ENCODE results near the gene PGF. TPM values are rescaled to one million over a fixed set of nuclear protein-coding genes. Genes with fewer than 3 reads are reported as not detected.

The PGF gene
- total and polyA plus RNA-seq, 4 donors = 0.61 to 4.5 (median 1.8) TPM

GRCh38 chr14:74896400-74896799, 59.0 kb downstream of the PGF start:
- TF ChIP-seq, protein P1, sequence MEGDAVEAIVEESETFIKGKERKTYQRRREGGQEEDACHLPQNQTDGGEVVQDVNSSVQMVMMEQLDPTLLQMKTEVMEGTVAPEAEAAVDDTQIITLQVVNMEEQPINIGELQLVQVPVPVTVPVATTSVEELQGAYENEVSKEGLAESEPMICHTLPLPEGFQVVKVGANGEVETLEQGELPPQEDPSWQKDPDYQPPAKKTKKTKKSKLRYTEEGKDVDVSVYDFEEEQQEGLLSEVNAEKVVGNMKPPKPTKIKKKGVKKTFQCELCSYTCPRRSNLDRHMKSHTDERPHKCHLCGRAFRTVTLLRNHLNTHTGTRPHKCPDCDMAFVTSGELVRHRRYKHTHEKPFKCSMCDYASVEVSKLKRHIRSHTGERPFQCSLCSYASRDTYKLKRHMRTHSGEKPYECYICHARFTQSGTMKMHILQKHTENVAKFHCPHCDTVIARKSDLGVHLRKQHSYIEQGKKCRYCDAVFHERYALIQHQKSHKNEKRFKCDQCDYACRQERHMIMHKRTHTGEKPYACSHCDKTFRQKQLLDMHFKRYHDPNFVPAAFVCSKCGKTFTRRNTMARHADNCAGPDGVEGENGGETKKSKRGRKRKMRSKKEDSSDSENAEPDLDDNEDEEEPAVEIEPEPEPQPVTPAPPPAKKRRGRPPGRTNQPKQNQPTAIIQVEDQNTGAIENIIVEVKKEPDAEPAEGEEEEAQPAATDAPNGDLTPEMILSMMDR (IDR thresholded peaks at IDR 0.05; ENCODE audit: low read depth, low read length, missing input control) = no peak
- TF ChIP-seq SP1 (IDR thresholded peaks at IDR 0.05) (no peak), RXRA (IDR thresholded peaks at IDR 0.05) (no peak), FOXA1 (IDR thresholded peaks at IDR 0.05) (no peak), NR2F2 (IDR thresholded peaks at IDR 0.05) (no peak), ATF3 (IDR thresholded peaks at IDR 0.05) (no peak), RAD21 (IDR thresholded peaks at IDR 0.05) (no peak), TAF1 (conservative IDR thresholded peaks at IDR 0.05) (no peak), FOXA2 (IDR thresholded peaks at IDR 0.05) (no peak), GABPA (IDR thresholded peaks at IDR 0.05 in 1 of 2, conservative IDR thresholded peaks at IDR 0.05 in 1 of 2) (no peak)
- TF ChIP-seq, protein P2, sequence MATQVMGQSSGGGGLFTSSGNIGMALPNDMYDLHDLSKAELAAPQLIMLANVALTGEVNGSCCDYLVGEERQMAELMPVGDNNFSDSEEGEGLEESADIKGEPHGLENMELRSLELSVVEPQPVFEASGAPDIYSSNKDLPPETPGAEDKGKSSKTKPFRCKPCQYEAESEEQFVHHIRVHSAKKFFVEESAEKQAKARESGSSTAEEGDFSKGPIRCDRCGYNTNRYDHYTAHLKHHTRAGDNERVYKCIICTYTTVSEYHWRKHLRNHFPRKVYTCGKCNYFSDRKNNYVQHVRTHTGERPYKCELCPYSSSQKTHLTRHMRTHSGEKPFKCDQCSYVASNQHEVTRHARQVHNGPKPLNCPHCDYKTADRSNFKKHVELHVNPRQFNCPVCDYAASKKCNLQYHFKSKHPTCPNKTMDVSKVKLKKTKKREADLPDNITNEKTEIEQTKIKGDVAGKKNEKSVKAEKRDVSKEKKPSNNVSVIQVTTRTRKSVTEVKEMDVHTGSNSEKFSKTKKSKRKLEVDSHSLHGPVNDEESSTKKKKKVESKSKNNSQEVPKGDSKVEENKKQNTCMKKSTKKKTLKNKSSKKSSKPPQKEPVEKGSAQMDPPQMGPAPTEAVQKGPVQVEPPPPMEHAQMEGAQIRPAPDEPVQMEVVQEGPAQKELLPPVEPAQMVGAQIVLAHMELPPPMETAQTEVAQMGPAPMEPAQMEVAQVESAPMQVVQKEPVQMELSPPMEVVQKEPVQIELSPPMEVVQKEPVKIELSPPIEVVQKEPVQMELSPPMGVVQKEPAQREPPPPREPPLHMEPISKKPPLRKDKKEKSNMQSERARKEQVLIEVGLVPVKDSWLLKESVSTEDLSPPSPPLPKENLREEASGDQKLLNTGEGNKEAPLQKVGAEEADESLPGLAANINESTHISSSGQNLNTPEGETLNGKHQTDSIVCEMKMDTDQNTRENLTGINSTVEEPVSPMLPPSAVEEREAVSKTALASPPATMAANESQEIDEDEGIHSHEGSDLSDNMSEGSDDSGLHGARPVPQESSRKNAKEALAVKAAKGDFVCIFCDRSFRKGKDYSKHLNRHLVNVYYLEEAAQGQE (IDR thresholded peaks at IDR 0.05) = no peak
- TF ChIP-seq, protein P3, sequence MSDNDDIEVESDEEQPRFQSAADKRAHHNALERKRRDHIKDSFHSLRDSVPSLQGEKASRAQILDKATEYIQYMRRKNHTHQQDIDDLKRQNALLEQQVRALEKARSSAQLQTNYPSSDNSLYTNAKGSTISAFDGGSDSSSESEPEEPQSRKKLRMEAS (IDR thresholded peaks at IDR 0.05) = no peak
- Histone ChIP-seq H3K36me3 (ENCODE audit: control insufficient read depth in 4 of 4, insufficient read depth in 3 of 4, low read depth in 1 of 4, low read length in 3 of 4) (peaks cover 10 to 86% (median 67%) of the 10 kb centered on the region in 4 donors), H3K27me3 (ENCODE audit: control insufficient read depth in 4 of 4, insufficient read depth in 4 of 4, low read length in 3 of 4) (no peaks in the 10 kb centered on the region), H3K4me1 (ENCODE audit: control insufficient read depth in 4 of 4, insufficient read depth in 4 of 4, low read length in 3 of 4) (peaks cover 4 to 21% (median 12%) of the 10 kb centered on the region in 4 donors), H3K27ac (ENCODE audit: low read depth in 1 of 2, low read length in 2 of 2) (no peak overlapping the region), H3K9me3 (ENCODE audit: control insufficient read depth in 4 of 4, low read length in 3 of 4) (no peaks in the 10 kb centered on the region), H3K9ac (ENCODE audit: low read depth in 1 of 2, low read length in 2 of 2) (no peak overlapping the region), H3K4me3 (ENCODE audit: low read depth in 1 of 3, low read length in 3 of 3) (no peak overlapping the region)
- no peak for DNase-seq (ENCODE audit: low spot score)
- WGBS = 91% methylated on average over 3 of the region's 3 CpGs

GRCh38 chr14:74893614-74894091, 61.7 kb downstream of the PGF start:
- Histone ChIP-seq H3K9me3 (ENCODE audit: control insufficient read depth in 4 of 4, low read length in 3 of 4) (no peaks in the 10 kb centered on the region), H3K4me3 (ENCODE audit: low read depth in 1 of 3, low read length in 3 of 3) (no peak overlapping the region), H3K36me3 (ENCODE audit: control insufficient read depth in 4 of 4, insufficient read depth in 3 of 4, low read depth in 1 of 4, low read length in 3 of 4) (peaks cover 6 to 74% (median 56%) of the 10 kb centered on the region in 4 donors), H3K27ac (ENCODE audit: low read depth in 1 of 2, low read length in 2 of 2) (no peak overlapping the region), H3K9ac (ENCODE audit: low read depth in 1 of 2, low read length in 2 of 2) (no peak overlapping the region), H3K27me3 (ENCODE audit: control insufficient read depth in 4 of 4, insufficient read depth in 4 of 4, low read length in 3 of 4) (no peaks in the 10 kb centered on the region), H3K4me1 (ENCODE audit: control insufficient read depth in 4 of 4, insufficient read depth in 4 of 4, low read length in 3 of 4) (peaks cover 4 to 20% (median 8%) of the 10 kb centered on the region in 4 donors)
- WGBS = 66% methylated on average over 4 of the region's 4 CpGs
- no peak for DNase-seq (ENCODE audit: low spot score)
- TF ChIP-seq FOXA1 (IDR thresholded peaks at IDR 0.05) (no peak), FOXA2 (IDR thresholded peaks at IDR 0.05) (no peak), SP1 (IDR thresholded peaks at IDR 0.05) (no peak), RAD21 (IDR thresholded peaks at IDR 0.05) (no peak), HNF4A (conservative IDR thresholded peaks at IDR 0.05) (no peak), YY1 (IDR thresholded peaks at IDR 0.05) (no peak), JUND (IDR thresholded peaks at IDR 0.05) (no peak), RXRA (IDR thresholded peaks at IDR 0.05) (no peak), ATF3 (IDR thresholded peaks at IDR 0.05) (no peak), EGR1 (IDR thresholded peaks at IDR 0.05; ENCODE audit: low read depth in 2 of 2) (no peak)
- TF ChIP-seq, protein P2 (IDR thresholded peaks at IDR 0.05) = no peak
- TF ChIP-seq, protein P4, sequence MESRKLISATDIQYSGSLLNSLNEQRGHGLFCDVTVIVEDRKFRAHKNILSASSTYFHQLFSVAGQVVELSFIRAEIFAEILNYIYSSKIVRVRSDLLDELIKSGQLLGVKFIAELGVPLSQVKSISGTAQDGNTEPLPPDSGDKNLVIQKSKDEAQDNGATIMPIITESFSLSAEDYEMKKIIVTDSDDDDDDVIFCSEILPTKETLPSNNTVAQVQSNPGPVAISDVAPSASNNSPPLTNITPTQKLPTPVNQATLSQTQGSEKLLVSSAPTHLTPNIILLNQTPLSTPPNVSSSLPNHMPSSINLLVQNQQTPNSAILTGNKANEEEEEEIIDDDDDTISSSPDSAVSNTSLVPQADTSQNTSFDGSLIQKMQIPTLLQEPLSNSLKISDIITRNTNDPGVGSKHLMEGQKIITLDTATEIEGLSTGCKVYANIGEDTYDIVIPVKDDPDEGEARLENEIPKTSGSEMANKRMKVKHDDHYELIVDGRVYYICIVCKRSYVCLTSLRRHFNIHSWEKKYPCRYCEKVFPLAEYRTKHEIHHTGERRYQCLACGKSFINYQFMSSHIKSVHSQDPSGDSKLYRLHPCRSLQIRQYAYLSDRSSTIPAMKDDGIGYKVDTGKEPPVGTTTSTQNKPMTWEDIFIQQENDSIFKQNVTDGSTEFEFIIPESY (IDR thresholded peaks at IDR 0.05) = no peak
- TF ChIP-seq, protein P1 (IDR thresholded peaks at IDR 0.05; ENCODE audit: low read depth, low read length, missing input control) = no peak

Data from liver (tissue), 9 donors.